ENCODE measurements around the gene PLEKHM3. TPM values are rescaled to one million over a fixed set of nuclear protein-coding genes. Genes with fewer than 3 reads are reported as not detected.

PLEKHM3 gene
- total RNA-seq, 6 experiments from 2014 or later, result 6.4 to 8.2 (median 7.2) TPM

GRCh38 chr2:207988975-207989374, 36.4 kb downstream of the PLEKHM3 start:
- no peak for TF ChIP-seq CTCF (IDR thresholded peaks at IDR 0.05)
- no peak for DNase-seq
- H3K4me3 Mint-ChIP-seq, result no peak overlapping the region
- no peaks in the 10 kb centered on the region for H3K9me3 Mint-ChIP-seq
- peaks cover 20% of the 10 kb centered on the region for H3K4me1 Mint-ChIP-seq (ENCODE audit: low read depth)
- H3K27ac Mint-ChIP-seq, result no peak overlapping the region
- no peaks in the 10 kb centered on the region for H3K36me3 Mint-ChIP-seq (ENCODE audit: low read depth)
- H3K27me3 Mint-ChIP-seq (ENCODE audit: insufficient read depth), result no peaks in the 10 kb centered on the region

GRCh38 chr2:207987025-207987716, 38.2 kb downstream of the PLEKHM3 start:
- DNase-seq, result no peak
- H3K4me1 Mint-ChIP-seq (ENCODE audit: low read depth), result peaks cover 2% of the 10 kb centered on the region
- H3K4me3 Mint-ChIP-seq, result no peak overlapping the region
- no peak for TF ChIP-seq CTCF (IDR thresholded peaks at IDR 0.05)
- no peaks in the 10 kb centered on the region for H3K27me3 Mint-ChIP-seq (ENCODE audit: insufficient read depth)
- H3K27ac Mint-ChIP-seq, result no peak overlapping the region
- no peaks in the 10 kb centered on the region for H3K36me3 Mint-ChIP-seq (ENCODE audit: low read depth)
- no peaks in the 10 kb centered on the region for H3K9me3 Mint-ChIP-seq

GRCh38 chr2:207984765-207985480, 40.4 kb downstream of the PLEKHM3 start:
- Mint-ChIP-seq H3K36me3 (ENCODE audit: low read depth) (no peaks in the 10 kb centered on the region), H3K27ac (no peak overlapping the region), H3K4me3 (no peak overlapping the region), H3K27me3 (ENCODE audit: insufficient read depth) (no peaks in the 10 kb centered on the region), H3K9me3 (no peaks in the 10 kb centered on the region), H3K4me1 (ENCODE audit: low read depth) (no peaks in the 10 kb centered on the region)
- no peak for DNase-seq
- TF ChIP-seq CTCF (IDR thresholded peaks at IDR 0.05), result no peak

GRCh38 chr2:207983641-207984042, 41.7 kb downstream of the PLEKHM3 start:
- Mint-ChIP-seq H3K4me1 (ENCODE audit: low read depth) (no peaks in the 10 kb centered on the region), H3K36me3 (ENCODE audit: low read depth) (no peaks in the 10 kb centered on the region), H3K4me3 (no peak overlapping the region), H3K9me3 (no peaks in the 10 kb centered on the region), H3K27ac (no peak overlapping the region), H3K27me3 (ENCODE audit: insufficient read depth) (no peaks in the 10 kb centered on the region)
- DNase-seq, result no peak
- TF ChIP-seq CTCF (IDR thresholded peaks at IDR 0.05), result no peak

- H3K4me1 Mint-ChIP-seq (ENCODE audit: low read depth), result 0 out of 2 replicates have a peak, but pooled peaks cover 5% of the 10 kb centered on the region
Observed at GRCh38 chr2:207978177-207978948, 47.0 kb downstream of the PLEKHM3 start.

More at GRCh38 chr2:207978177-207978948, 47.0 kb downstream of the PLEKHM3 start:
- Mint-ChIP-seq H3K9me3 (no peaks in the 10 kb centered on the region), H3K27me3 (ENCODE audit: insufficient read depth) (no peaks in the 10 kb centered on the region), H3K4me3 (no peak overlapping the region), H3K36me3 (ENCODE audit: low read depth) (no peaks in the 10 kb centered on the region), H3K27ac (no peak overlapping the region)
- no peak for TF ChIP-seq CTCF (IDR thresholded peaks at IDR 0.05)
- no peak for DNase-seq
